H1 (cell line): ENCODE data around the gene TTC33. TPM values are rescaled to one million over a fixed set of nuclear protein-coding genes. Genes with fewer than 3 reads are reported as not detected.

ENCODE experiments used
- RXRA ChIP-seq: IDR thresholded peaks from 2 replicates; pipeline ENCODE4 v1.6.1; 2011; ENCODE audit warnings: low read depth, mild to moderate bottlenecking, low read length, moderate library complexity; ENCODE audit not compliant: insufficient read depth
- polyA plus RNA-seq, 7 experiments: library from polyadenylated mRNA; depleted of rRNA in 3 of 7; stranded (reverse) in 5 of 7; unstranded in 2 of 7; fragments of >200 nt in 5 of 7; fragments of 200-250 nt in 2 of 7; gene quantifications; 1 replicate in 5 of 7; 2 replicates in 1 of 7; 4 replicates in 1 of 7; pipeline versions ENCODE4 v1.2.1 to v1.2.3, GENCODE V29; 2011 to 2013; ENCODE audit warnings: missing spikeins in 2 of 7, mixed read lengths in 2 of 7
- total RNA-seq: library from RNA; stranded (reverse); fragmentation: NEBNext Ultra II Directional; extraction: Animal tissue kit (Norgen Biotek cat#: 25700); gene quantifications from 2 replicates; pipeline ENCODE4 v1.2.1, GENCODE V29; 2021
- TF ChIP-seq, protein P1 (sequence below): IDR thresholded peaks from 2 replicates; pipeline ENCODE4 v1.6.1; 2011; ENCODE audit warnings: low read depth, mild to moderate bottlenecking, low read length; ENCODE audit not compliant: insufficient read depth

Gene TTC33
- total and polyA plus RNA-seq, 2 of the 8 experiments (the other 6 are each of a cell fraction or from before 2014, with no cell fraction given) = 1.2 to 12.6 TPM

DNA sequence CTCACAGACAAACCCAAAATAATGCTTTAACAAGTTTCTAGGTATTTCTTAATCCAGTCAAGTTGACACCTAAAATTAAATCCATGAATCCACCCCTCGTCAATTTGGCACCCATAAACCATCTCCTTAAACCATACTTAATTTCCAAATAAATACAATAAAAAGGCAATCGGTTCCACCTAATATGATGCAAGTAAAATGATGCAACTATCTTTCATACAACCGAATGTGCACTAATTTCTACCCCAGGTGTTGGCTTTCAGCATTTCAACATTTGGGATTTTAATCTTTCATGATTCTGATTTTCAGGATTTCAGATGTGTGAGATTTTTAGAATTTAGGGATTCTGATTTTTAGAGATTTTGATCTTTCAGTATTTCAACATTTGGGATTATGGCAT, 25.1 kb upstream of the TTC33 start (continued):
- no peak for TF ChIP-seq RXRA
- TF ChIP-seq, protein P1, sequence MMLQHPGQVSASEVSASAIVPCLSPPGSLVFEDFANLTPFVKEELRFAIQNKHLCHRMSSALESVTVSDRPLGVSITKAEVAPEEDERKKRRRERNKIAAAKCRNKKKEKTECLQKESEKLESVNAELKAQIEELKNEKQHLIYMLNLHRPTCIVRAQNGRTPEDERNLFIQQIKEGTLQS = no peak
